ENCODE results near the gene SRRM2. TPM values are rescaled to one million over a fixed set of nuclear protein-coding genes. Genes with fewer than 3 reads are reported as not detected.

Gene SRRM2
- total and polyA plus RNA-seq, 2 experiments from 2014 or later: 42.6 to 202 TPM

DNA sequence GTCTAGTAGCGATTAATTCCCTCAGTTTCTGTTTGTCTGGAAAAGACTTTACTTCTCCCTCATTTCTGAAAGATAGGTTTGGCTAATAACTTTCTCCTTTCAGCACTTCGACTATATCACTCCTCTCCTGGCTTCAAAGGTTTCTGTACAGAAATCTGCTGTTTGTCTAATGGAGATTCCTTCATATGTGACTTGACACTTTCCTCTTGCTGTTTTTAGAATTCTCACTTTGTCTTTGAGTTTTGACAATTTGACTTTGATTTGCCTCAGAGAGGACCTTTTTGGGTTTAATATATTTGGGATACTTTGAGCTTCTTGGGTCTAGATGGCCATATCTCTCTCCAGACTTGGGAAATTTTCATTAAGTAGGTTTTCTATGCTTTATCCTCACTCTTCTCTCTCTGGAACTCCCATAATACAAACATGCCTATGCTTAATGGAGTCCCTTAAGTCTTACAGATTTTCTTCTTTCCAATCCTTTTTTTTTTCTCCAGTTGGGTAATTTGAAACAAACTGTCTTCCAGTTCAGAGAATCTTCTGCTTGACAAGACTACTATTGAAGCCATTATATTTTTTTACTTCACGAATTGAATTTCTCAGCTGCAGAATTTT is 56.8 kb downstream of the SRRM2 start:
- H3K9me3 ChIP-seq (ENCODE audit: low read depth): no peaks in the 10 kb centered on the region
- H3K27me3 ChIP-seq (replicated peaks; ENCODE audit: insufficient read depth): peaks cover 44% of the 10 kb centered on the region; the same call in 1 of the 2 replicates
- no peak overlapping the region for H3K4me2 ChIP-seq (ENCODE audit: unreplicated experiment)
- DNase-seq: no peak
- no peak overlapping the region for H3K27ac ChIP-seq
- no peaks in the 10 kb centered on the region for H3K9me2 ChIP-seq (ENCODE audit: insufficient read depth)
- TF ChIP-seq EZH2 (IDR thresholded peaks at IDR 0.05; ENCODE audit: insufficient read depth, poor library complexity, severe bottlenecking) (no peak), EZH2phosphoT487 (IDR thresholded peaks at IDR 0.05; ENCODE audit: insufficient read depth, low read depth) (no peak)
- H3K9ac ChIP-seq: no peak overlapping the region
- no peaks in the 10 kb centered on the region for H3F3A ChIP-seq (ENCODE audit: insufficient read depth)
- H3K36me3 ChIP-seq (ENCODE audit: low read depth): no peaks in the 10 kb centered on the region
- in situ Hi-C loops (cut with MboI): no loop called here
- 44% methylated on average over 3 of the region's 3 CpGs for WGBS, 2 experiments (ENCODE audit: low coverage in 1 of 2, low lambda C conversion rate in 2 of 2, missing lambda C conversion rate in 2 of 2)
- H2AFZ ChIP-seq: no peak overlapping the region
- no peaks in the 10 kb centered on the region for H3K79me2 ChIP-seq (ENCODE audit: insufficient read depth)
- no peaks in the 10 kb centered on the region for H3K4me1 ChIP-seq (ENCODE audit: insufficient read depth)
- H3K4me3 ChIP-seq: no peak overlapping the region
- no peaks in the 10 kb centered on the region for H4K20me1 ChIP-seq (ENCODE audit: insufficient read depth)

DNA sequence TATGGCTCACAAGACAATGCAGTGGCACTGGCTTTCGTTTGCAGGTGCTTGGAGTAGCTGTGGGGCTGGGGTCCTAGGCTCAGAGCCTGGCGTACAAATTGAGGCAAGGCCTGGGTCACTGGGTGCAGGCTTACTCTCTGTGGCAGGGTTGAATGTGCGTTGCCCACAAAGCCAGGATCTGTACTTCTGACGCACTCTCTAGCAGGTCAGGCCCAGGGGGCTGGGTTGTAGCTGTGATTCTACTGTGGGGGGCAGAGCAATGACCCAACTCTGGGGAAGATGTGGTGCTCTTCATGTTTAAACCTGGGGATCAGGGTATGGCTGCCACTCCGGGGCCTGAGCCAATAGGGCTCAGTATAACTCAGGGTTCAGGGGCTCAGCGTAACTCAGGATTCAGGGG is 58.2 kb downstream of the SRRM2 start:
- no peaks in the 10 kb centered on the region for H4K20me1 ChIP-seq (ENCODE audit: insufficient read depth)
- no peak overlapping the region for H3K4me2 ChIP-seq (ENCODE audit: unreplicated experiment)
- peaks cover 44% of the 10 kb centered on the region; the same call in 1 of the 2 replicates for H3K27me3 ChIP-seq (replicated peaks; ENCODE audit: insufficient read depth)
- H3K27ac ChIP-seq: no peak overlapping the region
- no peaks in the 10 kb centered on the region for H3K9me2 ChIP-seq (ENCODE audit: insufficient read depth)
- H3K36me3 ChIP-seq (ENCODE audit: low read depth): no peaks in the 10 kb centered on the region
- H3F3A ChIP-seq (ENCODE audit: insufficient read depth): no peaks in the 10 kb centered on the region
- TF ChIP-seq EZH2phosphoT487 (IDR thresholded peaks at IDR 0.05; ENCODE audit: insufficient read depth, low read depth) (no peak), EZH2 (IDR thresholded peaks at IDR 0.05; ENCODE audit: insufficient read depth, poor library complexity, severe bottlenecking) (no peak)
- DNase-seq: no peak
- no peaks in the 10 kb centered on the region for H3K79me2 ChIP-seq (ENCODE audit: insufficient read depth)
- H2AFZ ChIP-seq: no peak overlapping the region
- no peaks in the 10 kb centered on the region for H3K4me1 ChIP-seq (ENCODE audit: insufficient read depth)
- H3K4me3 ChIP-seq: no peak overlapping the region
- 60 to 62% methylated on average over 5 to 6 of the region's 6 CpGs for WGBS, 2 experiments (ENCODE audit: low coverage in 1 of 2, low lambda C conversion rate in 2 of 2, missing lambda C conversion rate in 2 of 2)
- in situ Hi-C loops (cut with MboI): no loop called here
- no peak overlapping the region for H3K9ac ChIP-seq
- no peaks in the 10 kb centered on the region for H3K9me3 ChIP-seq (ENCODE audit: low read depth)

DNA sequence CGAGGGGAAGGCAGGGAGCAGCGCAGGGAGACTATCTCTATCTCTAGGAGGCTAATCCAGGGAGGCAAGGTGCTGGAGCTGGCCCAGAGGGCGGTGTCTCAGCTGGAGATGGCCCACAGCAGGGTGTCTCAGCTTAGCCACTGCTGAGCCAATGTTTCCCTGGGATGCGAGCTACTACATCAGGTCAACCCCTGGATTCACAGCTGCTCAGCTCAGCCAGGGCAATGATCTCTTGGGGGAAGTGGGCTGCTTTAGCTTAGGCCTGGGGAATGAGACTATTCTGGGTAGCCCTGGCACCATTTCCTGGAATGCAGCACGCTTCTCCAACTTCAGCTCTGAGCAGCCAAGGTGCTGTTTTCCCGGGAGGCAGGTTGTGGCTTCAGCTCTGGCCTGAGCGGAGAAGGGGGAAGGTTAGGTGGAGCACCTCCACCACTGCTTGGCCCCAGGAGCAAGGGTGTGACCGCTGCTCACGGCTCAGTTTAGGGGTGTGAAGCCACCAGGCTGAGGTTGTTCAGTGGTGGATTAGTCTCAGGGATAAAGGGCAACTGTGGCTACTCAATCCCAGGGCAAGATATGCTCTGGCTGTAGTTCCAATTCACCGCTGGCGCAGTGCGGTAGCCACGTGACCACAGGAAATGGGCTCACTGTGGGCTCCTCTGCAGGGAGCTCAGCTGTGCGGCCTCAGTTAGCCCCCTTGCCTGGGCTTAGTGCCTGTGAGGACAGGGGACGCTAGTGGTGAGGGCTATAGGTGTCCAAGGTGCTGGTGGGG is 59.4 kb downstream of the SRRM2 start:
- Histone ChIP-seq H3K4me2 (ENCODE audit: unreplicated experiment) (no peak overlapping the region), H3K4me1 (ENCODE audit: insufficient read depth) (no peaks in the 10 kb centered on the region), H3K9me2 (ENCODE audit: insufficient read depth) (no peaks in the 10 kb centered on the region), H3K9me3 (ENCODE audit: low read depth) (no peaks in the 10 kb centered on the region), H3K79me2 (ENCODE audit: insufficient read depth) (no peaks in the 10 kb centered on the region), H3K9ac (no peak overlapping the region), H3K4me3 (no peak overlapping the region), H3K36me3 (ENCODE audit: low read depth) (no peaks in the 10 kb centered on the region), H3F3A (ENCODE audit: insufficient read depth) (no peaks in the 10 kb centered on the region), H3K27me3 (replicated peaks; ENCODE audit: insufficient read depth) (peaks cover 48% of the 10 kb centered on the region; the same call in 1 of the 2 replicates), H2AFZ (no peak overlapping the region), H4K20me1 (ENCODE audit: insufficient read depth) (no peaks in the 10 kb centered on the region), H3K27ac (no peak overlapping the region)
- TF ChIP-seq EZH2 (IDR thresholded peaks at IDR 0.05; ENCODE audit: insufficient read depth, poor library complexity, severe bottlenecking) (no peak), EZH2phosphoT487 (IDR thresholded peaks at IDR 0.05; ENCODE audit: insufficient read depth, low read depth) (no peak)
- 56 to 57% methylated on average over 15 of the region's 15 CpGs for WGBS, 2 experiments (ENCODE audit: low coverage in 1 of 2, low lambda C conversion rate in 2 of 2, missing lambda C conversion rate in 2 of 2)
- in situ Hi-C loops (cut with MboI): no loop called here
- no peak for DNase-seq

DNA sequence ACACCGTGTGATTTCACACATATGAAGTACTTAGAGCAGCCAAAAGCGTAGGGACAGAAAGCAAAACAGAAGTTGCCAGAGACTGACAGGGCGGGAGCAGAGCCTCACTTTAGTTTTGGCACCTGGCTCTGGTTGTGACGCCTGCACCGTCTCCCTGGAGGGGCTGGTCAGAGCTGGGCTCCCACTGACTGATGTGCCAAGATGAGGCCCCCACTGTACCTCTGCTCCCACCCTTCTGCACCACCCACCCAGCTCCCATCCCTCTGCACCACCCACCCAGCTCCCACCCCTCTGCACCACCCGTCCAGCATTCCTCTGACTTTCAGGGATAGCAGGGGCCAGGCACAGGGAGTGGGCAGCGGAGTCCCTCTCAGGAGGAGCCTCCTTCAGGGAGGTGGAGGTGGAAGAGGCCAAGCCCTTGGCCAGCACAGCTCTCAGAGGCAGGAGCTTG is 61.4 kb downstream of the SRRM2 start:
- no peak overlapping the region for H3K4me2 ChIP-seq (ENCODE audit: unreplicated experiment)
- WGBS, 2 experiments (ENCODE audit: low coverage in 1 of 2, low lambda C conversion rate in 2 of 2, missing lambda C conversion rate in 2 of 2): 19% methylated on average over 6 to 7 of the region's 7 CpGs
- H3K4me1 ChIP-seq (ENCODE audit: insufficient read depth): no peaks in the 10 kb centered on the region
- H2AFZ ChIP-seq: no peak overlapping the region
- no peaks in the 10 kb centered on the region for H3K36me3 ChIP-seq (ENCODE audit: low read depth)
- TF ChIP-seq EZH2 (IDR thresholded peaks at IDR 0.05; ENCODE audit: insufficient read depth, poor library complexity, severe bottlenecking) (no peak), EZH2phosphoT487 (IDR thresholded peaks at IDR 0.05; ENCODE audit: insufficient read depth, low read depth) (no peak)
- no peak overlapping the region for H3K27ac ChIP-seq
- no peak overlapping the region for H3K4me3 ChIP-seq
- H3K9me2 ChIP-seq (ENCODE audit: insufficient read depth): no peaks in the 10 kb centered on the region
- in situ Hi-C loops (cut with MboI): no loop called here
- no peaks in the 10 kb centered on the region for H3F3A ChIP-seq (ENCODE audit: insufficient read depth)
- H3K79me2 ChIP-seq (ENCODE audit: insufficient read depth): no peaks in the 10 kb centered on the region
- peaks cover 39% of the 10 kb centered on the region; the same call in 1 of the 2 replicates for H3K27me3 ChIP-seq (replicated peaks; ENCODE audit: insufficient read depth)
- no peaks in the 10 kb centered on the region for H3K9me3 ChIP-seq (ENCODE audit: low read depth)
- no peaks in the 10 kb centered on the region for H4K20me1 ChIP-seq (ENCODE audit: insufficient read depth)
- no peak for DNase-seq
- no peak overlapping the region for H3K9ac ChIP-seq

Data from GM23248 (cell line).